HG02588 (cell line): ENCODE results near the gene LSS.

Source experiments
- ATAC-seq: cut with Tn5 transposase; IDR thresholded peaks from one replicate; pipeline ENCODE4 v1.9.1; 2021; ENCODE audit warnings: mild to moderate bottlenecking, moderate library complexity; ENCODE audit not compliant: unreplicated experiment

LSS gene

DNA sequence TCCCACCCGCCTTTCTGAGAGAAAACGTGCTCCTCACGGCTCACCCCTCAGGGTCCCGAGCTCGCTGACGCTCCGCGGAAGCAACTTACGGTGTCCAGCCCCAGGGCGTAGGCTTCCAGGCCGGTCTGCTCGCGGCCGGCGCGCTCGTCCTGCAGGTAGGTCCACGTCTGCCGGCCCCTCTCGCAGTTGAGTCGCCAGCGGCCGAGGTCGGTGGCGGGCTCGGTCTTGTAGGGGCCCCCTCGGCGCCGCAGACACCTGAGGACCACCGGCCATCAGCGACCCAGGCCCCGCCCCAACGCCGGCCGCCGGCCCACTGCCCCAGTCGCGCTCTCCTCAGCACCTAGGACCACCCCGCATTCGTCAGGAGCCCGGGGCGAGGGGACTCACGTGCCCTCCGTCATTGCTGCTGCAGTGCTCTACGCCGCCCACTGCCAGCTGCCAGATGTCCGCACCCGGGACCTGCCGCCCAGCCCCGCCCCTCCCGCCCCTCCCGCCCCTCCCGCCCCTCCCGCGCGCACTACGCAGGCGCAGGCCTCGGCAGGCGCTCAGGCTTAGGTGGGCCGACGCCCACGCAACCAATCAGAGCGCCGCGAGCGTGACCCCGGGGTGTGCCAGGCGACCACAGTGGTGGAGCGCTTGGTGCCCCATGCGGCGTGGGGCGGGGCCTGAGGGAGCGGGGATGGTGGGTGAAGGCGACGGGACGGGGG is at the start of gene LSS:
Gene LSS (minus strand): TSS at position 430 of the 707 bp plus-strand sequence. CDS start 29 bp downstream, at position 401.
- ATAC-seq = peak; percentile 77

DNA sequence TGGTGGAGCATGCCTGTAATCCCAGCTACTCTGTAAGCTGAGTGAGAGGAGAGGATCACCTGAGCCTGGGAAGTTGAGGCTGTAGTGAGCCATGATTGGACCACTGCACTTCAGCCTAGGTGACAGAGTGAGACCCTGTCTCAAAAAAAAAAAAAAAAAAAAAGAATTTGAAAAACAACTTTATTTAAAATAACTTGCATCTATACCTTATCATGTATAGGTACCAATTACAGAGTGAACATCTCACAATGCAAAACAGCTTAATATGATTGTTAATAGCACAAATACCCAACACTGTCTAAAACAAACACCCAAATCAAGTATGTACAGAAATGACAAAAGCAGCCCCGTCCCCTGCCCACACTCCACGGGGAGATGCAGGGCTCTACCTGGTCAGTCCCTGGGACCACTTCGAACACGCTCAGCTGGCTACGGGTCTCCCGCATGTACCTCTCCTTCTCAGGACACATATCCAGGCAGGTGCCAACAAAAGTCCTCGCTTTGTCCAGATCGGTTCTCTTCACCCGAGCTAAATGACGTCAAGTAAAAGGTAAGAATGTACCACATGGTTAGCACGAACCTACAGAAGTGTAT is 46.3 kb upstream of the LSS start:
- no peak for ATAC-seq

DNA sequence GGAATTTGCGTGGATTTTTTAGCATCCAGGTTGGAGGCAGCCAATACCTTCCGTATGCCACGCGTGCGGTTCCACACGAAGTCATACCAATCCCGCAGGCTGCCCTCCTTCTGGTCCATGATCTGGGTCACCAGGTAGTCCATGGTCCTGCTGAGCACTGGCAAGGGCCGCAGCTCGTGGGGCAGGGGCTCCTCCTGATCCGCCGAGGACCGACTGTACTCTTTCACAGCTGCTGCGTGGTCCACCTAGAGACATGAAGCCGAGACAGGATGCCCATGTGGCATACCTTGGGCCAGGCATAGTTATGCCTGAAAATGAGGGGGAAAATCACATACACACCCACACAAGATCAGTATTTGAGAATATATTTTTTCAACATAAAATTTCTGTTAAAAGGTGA is 44.8 kb upstream of the LSS start:
- ATAC-seq = no peak

DNA sequence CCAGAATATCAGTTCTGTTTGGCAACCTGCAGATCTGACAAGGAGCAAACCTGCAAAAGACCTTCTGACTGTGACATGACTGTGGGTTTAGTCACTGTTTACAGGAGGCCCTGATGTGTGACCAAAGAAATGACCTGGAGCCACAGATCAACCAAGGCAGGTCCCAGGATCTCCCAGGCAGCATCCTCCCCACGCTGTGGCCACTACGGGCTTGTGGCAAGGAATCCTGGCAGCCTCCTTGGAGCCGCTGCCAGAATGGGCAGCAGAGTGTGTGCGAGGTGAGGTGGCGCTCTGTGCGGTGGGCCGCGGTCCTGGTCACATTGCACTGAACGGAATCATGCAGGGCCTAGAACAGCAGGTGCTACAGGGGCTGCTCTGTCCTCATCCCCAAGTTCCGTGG is 40.9 kb upstream of the LSS start:
- no peak for ATAC-seq

DNA sequence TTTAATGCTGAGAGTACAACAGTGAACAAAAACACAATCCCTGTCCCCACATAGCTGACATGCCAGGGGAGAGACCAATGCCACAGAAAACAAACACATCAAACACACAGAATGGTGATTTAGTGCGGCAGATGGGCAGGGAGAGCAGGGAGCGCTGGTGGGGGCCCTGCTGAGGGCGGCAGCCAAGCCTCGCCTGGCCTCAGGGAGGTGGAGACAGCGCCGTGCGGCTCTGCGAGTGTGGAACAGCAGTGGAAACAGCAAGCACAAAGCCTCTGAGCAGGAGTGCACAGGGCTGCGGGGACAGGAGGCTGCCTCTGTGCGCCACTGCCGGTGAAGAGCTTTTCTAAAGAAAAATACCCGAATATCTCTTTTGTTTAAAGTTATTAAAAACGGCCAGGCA is 39.8 kb upstream of the LSS start:
- ATAC-seq = no peak

DNA sequence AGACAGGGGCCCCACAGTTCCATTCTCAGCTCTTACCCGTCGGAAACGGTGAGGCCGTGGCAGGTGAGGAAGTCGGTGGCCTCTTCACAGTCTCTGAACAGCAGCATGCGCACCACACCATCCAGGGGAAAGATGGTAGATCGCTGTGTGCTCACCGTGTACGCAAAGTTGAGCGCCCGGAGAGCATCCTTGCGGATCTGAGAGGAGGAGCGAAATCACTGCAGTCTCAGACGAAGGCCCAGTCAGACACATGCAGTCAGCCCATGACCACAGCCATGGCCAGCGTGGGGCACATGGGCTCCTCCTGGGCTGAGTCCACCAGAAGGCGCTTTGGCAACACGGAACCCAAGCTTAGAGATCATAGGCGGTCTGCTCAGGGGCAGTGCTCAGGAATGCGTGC is 38.4 kb upstream of the LSS start:
- no peak for ATAC-seq

DNA sequence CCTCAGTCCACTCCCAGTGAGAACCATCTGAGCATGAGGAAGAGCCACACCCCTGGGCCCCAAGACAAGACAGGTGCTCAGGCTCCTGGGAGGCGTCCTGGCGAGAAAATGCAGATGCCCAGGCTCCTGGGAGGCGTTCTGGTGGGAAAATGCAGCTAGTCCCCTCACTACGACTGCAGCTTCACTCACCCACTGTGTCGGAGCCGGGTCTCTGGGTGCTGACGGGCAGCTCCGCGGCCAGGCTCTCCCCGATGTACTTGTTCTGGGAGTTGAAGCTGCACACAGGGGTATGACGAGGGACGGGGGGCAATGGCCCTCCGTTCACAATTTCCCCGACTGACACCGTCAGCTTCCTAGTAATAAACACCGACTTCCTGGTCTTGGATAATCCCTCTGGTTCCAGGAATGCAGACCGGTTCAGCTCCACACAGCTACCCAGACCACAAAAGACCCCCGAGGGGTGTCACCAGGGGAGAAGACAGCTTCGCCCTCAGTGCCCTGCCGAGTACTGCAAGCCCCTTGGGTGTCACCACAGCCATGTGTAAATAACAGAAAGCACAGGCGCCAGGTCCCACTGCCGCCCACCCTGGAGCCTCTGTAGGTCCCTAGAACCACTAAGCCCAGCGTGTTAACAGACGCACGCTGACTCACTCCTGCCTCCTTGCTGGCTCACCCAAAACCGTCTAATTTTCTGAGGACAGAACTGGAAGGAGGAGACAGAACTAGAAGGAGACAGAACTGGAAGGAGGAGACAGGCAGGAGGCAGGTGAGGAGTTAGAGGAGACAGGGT is 37.4 kb upstream of the LSS start:
- ATAC-seq = no peak

DNA sequence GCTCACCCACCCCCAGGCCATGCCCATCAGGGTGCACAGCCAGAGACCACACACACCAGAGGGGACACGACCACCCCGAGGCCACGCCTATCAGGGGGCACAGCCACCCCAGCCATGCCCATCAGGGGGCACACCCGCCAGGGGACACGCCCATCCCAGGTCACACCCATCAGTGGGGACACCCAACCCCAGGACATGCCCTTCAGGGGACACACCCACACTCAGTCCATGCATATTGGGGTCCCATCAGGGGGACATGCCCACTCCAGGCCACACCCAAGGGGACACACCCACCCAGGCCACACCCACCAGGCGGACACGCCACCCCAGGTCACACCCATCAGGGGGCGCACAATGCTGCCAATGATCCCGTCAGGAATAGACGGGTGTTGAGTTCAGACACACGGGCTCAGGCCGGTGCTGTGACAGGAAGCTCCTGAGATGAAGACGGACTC is 36.1 kb upstream of the LSS start:
- ATAC-seq = no peak

DNA sequence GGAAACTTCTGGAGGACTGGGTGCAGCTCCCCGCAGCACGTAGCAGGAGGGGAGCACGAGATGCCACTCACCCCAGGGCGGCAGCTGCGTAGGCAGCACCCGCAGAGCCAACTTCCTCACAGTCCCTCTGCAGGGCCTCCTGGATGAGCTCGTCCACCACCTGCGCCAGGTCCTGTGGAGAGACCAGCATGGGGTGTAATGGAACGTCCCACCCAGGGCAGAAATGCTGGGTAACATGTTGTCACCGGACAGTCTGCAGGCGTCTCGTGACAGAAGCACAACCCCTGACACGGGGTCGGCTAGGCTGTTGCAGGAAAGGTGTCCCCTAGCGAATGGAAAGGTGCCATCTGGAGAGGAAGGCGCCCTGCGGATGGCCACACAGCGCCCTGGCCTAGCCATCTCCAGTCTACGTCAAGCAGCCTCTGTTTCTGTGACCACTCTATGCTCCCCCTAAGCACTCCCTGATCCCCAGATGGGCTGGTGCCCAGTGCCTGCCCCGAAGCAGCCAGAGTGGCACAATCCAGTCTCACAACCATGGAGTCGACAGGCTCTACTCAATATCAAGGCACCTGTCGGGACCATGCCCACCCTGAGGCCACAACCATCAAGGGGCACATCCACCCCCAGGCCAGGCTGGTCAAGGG is 35.6 kb upstream of the LSS start:
- no peak for ATAC-seq

DNA sequence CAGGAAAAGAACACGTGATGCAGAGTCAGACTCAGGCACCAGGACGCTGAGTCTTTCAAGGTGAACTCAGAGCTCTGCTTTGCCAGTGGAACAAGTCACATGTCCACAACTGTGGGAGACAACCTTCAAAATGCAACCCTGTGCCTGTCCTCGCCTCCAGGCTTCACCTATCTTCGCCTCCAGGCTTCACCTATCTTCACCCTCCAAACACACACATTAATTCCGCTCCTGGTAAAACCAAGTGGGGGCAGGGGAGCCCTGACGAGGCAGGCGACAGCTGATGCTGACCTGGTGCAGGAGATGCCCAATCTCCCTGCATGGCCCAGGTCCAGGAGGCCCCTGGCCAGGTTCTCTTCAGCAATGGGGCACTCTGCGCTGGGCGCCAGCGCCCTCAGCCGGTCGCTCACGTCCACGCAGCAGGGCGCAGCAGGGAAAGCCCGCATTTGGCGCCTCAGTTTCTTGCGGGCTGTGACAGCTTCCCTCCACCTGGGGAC is 28.0 kb upstream of the LSS start:
- no peak for ATAC-seq

DNA sequence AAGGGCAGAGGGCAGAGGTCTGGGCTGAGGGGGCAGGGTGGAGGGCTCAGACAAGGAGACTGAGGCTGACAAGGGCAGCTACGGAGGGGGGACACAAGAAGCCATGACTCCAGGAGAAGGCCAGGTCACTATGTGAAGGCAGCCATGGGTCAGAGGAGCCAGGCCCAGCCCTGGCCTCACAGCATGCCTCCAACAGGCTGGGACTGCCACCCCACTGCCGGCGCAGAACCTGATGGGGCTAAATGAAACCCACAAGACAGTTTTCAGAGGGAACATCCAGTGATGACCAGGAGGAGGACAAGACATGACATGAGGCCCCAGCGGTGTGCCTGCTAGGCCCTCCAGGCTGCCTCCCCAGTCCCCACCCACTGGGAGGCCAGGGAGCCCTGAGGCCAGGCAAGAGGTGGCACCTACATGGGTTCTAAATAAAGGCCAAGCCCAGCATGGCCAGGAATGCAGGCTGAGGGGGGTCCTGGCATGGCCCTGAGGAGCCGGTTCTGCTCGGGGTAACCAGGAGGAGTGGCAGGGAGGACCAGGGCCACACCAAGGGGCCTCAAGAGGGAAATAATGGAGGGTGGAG is 27.3 kb upstream of the LSS start:
- ATAC-seq = no peak

DNA sequence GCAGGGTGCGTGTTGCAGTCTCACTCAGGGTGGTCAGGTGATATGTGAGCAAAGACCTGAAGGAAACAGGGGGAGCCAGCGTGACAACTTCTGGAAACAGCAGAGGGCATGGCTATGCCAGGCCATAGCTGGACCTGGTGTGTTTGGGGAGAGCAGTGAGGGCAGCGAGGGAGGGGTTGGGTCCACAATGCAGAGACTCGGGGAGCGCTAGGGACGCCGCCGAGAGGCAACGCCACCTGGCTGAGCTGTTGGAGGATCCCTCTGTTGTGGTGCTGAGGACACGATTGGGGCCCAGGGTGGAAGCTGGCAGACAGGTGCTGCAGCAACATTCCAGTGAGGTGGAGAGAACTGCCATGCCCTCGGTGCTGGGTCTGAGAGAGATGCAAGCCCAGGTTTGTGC is 26.6 kb upstream of the LSS start:
- no peak for ATAC-seq

DNA sequence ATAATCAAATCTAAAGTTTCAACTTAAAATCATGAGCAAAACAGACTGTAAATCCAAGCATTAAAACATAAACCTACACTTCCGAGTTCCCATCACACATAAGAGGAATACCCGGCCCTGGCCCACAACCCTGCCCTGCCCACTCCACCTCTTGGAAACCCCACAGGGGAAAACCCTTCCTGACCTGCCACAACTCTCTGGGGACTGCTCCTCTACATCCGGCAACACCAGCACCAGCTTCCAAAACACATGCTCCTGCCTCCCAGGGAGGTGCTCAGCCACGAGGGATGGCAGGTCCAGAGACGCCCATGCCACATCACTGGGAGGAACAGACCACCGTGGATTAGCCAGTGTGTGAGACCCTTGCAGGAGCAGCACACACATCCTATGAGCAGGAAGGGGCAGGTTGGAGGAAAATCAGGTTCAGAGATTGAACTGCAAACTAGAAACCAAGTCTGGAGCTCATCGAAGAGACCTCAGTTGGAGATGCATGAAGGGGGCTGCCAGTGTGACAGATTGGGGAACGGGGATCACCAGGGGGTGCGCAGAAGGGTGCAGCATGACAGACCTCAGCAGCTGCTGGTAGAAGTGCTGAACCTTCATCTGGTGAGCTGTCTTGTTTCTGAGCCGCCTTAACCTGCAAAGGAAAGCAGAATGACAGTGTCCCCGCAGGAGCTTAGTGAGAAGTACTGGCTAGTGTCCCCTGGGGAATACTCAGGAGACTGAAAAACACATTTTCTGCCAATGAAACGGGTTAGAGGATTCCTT is 25.8 kb upstream of the LSS start:
- peak; percentile 44 for ATAC-seq

DNA sequence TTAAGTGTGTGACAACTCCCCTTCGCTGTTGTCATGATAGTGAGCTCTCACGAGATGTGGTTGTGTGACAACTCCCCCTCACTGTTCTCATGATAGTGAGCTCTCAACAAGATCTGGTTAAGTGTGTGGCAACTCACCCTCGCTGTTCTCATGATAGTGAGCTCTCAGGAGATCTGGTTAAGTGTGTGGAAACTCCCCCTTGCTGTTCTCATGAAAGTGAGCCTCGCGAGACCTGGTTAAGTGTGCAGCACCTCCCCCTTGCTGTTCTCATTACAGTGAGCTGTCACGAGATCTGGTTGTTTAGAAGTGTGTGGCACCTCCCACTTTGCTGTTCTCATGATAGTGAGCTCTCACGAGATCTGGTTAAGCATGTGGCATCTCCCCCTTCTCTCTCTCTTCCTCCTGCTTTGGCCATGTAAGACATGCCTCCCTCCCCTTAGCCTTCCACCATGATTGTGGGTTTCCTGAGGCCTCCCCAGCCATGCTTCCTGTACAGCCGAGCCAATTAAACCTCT is 25.1 kb upstream of the LSS start:
- no peak for ATAC-seq

DNA sequence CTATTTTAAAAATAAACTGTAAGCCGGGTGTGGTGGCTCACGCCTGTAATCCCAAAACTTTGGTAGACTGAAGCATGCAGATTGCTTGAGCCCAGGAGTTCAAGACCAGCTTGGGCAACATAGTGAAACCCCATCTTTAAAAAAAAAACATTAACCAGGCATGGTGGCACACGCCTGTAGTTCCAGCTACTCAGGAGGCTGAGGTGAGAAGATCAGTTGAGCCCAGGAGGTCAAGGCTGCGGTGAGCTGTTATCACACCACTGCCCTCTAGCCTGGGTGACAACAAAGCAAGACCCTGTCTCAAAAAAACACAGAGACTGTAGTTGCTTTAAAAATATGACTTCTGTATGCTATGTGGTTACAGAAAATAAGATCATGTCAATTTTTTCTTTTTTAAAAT is 24.3 kb upstream of the LSS start:
- no peak for ATAC-seq

DNA sequence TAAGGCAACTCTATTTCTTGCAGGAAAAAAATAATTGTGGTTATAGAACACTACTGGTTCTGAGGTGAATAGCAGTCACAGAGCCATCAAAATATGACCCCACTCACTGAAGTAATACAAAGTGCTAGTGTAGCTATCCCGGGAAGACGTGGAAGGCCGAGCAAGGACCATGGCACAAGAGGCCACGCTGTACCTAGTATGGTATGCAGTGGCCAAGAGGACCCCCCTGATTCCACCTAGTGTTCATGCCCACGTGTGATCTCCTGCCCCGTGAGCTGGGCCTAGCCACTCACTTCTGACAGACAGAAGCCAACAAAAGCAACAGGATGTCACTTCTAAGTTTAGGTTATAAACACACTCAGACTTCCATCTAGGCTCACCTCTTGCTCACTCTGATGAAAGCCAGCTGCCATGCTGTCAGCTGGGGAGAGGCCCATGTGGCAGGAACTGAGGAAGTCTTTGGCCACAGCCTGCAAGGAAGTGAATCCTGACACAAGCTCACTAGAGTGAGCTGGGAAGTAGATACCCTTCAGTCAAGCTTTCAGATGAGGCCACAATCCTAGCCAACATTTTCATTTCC is 21.7 kb upstream of the LSS start:
- no peak for ATAC-seq

DNA sequence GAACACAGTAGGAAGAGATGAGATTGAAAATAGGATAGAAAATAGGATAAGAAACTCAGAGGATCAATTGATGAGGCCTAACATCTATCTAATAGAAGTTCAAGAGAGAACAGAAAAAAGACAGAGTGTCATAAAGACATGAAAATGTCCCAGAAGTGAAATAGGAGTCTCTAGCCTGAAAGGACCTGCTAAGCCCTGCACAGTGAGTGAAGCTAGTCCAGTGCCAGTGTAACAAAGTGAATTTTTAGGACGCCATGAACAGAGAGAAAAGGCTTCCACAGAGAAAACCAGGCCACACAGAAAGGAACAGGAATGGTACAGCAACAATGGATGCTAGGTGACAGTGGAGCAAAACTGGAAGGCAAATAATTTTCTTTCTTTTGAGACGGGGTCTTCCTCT is 20.3 kb upstream of the LSS start:
- ATAC-seq = no peak

DNA sequence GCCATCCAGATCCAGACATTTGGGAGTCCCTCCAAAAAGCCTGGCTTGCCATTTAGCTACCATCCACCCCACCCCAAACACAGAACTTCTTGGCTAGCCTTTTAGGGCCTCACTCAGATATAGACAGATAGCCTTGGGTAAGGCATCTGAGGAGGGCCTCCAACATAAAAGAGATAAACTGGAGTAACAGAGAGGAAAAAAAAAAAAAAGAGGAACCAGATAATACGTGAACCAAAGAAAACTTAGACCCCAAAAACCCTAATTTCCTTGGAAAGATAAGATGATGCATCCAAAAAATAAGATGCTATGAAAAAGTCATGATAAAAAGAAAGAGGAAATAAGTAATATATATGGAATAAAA is 19.8 kb upstream of the LSS start:
- no peak for ATAC-seq

DNA sequence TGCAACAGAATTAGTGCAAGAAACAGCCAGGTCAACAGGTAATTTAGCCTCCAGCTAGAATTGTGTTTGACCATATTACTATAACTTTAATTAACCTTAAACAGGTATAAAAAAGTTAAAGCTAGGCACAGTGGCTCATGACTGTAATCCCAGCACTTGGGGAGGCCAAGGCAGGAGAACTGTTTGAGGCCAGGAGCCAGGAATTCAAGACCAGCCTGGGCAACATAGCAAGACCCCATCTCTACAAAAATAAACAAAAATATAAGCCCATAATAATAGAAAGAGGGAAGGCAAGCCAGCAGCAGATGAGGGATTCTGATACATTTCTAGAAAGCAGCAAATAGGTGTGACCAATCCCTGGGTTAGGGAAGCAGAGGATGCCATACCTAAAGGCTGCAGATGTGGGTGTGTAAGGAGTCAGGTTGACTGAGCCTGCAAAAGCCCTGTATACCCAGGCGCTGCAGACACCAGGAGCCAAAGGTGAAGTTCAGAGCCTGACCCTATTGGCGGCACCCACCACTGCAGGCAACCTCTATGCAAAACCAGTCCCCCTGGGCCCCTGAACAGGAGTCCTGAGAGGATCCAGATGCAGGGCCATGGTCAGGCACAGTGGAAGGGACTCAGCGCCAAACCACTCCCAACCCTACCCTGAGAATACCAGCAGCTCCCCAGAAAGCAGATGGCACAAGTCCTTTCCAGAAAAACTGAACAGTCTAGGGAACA is 19.3 kb upstream of the LSS start:
- no peak for ATAC-seq
